ENCODE data around the gene LDLRAD4.

LDLRAD4 gene

GRCh38 chr18:13581496-13582177 is 363.1 kb downstream of the LDLRAD4 start:
- no peak for TF ChIP-seq CTCF (IDR thresholded peaks at IDR 0.05)

GRCh38 chr18:13582178-13582670 is 363.7 kb downstream of the LDLRAD4 start:
- TF ChIP-seq CTCF (IDR thresholded peaks at IDR 0.05) = no peak

- no peak for TF ChIP-seq CTCF (IDR thresholded peaks at IDR 0.05)
These were observed 365.3 kb downstream of the LDLRAD4 start for GRCh38 chr18:13583576-13584550.

- TF ChIP-seq CTCF (IDR thresholded peaks at IDR 0.05) = no peak
These were observed 366.3 kb downstream of the LDLRAD4 start for GRCh38 chr18:13584825-13585224.

- no peak for TF ChIP-seq CTCF (IDR thresholded peaks at IDR 0.05)
These were observed 367.0 kb downstream of the LDLRAD4 start for GRCh38 chr18:13585379-13586153.

- no peak for TF ChIP-seq CTCF (IDR thresholded peaks at IDR 0.05)
These were observed 368.4 kb downstream of the LDLRAD4 start for GRCh38 chr18:13587001-13587400.

- no peak for TF ChIP-seq CTCF (IDR thresholded peaks at IDR 0.05)
These were observed 368.9 kb downstream of the LDLRAD4 start for GRCh38 chr18:13587477-13587876.
